Right renal pelvis (tissue), 4 donors: ENCODE measurements around the gene MR1. TPM values are rescaled to one million over a fixed set of nuclear protein-coding genes. Genes with fewer than 3 reads are reported as not detected.
"Not testable (repeated sequence)": the region's sequence is repeated elsewhere in the genome, so short reads cannot be mapped to it uniquely, and the experiment has no call there.

ENCODE experiments used
- DNase-seq, 4 donors: peaks; one replicate each; pipeline ENCODE4 v3.0.0-alpha.2; 2013; ENCODE audit warnings: low read depth in 4 of 4, low spot score in 3 of 4, missing footprints in 1 of 4
- polyA plus RNA-seq, 4 donors: library from polyadenylated mRNA; unstranded; fragments of 120-200 nt; gene quantifications; one replicate each; pipeline ENCODE4 v1.2.1, GENCODE V29; 2013; ENCODE audit not compliant: insufficient read length in 4 of 4

The MR1 gene
- polyA plus RNA-seq, 4 donors: 4.0 to 5.7 (median 5.3) TPM

GRCh38 chr1:181028196-181028595 lies 5.6 kb upstream of the MR1 start:
- no peak for DNase-seq

DNA sequence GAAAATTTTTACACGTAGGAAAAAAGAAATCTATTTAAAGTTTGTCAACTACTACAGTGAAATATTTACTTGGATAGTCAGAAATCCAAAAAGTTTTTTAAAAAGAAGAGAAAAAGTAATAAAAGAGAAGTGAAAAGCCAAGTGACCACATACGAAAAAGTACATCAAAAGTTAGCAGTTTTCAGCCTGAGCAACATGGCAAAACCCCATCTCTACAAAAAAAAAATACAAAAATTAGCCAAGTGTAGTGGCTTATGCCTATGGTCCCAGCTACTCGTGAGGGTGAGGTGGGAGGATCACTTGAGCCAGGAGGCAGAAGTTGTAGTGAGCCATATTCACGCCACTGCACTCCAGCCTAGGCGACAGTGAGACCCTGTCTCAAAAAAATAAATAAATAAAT lies 5.2 kb upstream of the MR1 start:
- DNase-seq: no peak

DNA sequence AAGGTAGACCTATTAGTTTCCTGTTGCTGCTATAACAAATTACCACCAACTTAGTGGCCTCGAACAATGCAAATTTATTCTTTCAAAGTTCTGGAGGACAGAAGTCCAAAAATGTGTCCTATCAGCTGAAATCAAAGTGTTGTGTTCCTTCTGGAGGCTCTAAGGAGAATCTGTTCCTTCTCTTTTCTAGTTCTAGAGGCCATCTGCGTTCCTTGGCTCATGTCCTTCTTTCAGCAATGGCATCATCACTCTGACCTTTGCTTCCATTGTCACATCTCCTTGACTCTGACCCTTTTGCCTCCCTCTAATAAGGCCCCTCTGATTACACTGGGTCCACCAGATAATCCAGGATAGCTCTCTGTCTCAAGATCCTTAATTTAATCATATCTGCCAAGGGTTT lies 1.2 kb upstream of the MR1 start:
- no peak for DNase-seq

DNA sequence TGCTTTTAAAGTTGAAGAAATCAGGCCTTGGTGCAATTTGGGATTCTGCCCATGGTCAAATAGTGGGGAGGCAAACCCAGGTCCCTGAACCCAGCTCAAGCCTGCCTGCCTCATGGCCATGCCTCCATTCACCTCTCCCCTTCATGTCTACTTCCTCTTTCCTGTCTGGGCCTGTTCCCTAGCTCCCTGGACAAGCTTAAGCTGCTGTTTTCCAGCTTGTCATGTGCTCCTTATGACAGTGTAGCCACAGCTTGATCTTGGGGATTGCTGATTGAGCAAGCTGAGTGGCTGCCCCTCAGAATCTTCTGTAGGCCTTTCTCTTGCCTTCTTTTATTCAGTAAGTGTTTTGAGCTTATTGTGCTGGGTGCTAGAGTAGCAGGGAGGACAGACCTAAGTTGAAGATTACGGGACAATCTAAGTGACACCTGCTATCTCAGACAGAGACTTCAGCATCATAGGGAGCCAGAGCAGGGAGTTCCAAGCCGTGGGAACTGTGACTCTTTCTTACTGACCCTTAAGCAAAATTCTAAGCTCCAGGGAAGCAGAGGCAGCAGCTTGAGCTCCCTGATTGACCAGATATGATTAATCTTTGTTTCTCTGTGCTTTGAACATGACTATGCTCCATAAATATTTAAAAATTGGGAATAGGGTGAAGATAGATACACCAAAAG lies 520 bp upstream of the MR1 start:
- DNase-seq: peak in 1 of 4 donors; percentile 34

DNA sequence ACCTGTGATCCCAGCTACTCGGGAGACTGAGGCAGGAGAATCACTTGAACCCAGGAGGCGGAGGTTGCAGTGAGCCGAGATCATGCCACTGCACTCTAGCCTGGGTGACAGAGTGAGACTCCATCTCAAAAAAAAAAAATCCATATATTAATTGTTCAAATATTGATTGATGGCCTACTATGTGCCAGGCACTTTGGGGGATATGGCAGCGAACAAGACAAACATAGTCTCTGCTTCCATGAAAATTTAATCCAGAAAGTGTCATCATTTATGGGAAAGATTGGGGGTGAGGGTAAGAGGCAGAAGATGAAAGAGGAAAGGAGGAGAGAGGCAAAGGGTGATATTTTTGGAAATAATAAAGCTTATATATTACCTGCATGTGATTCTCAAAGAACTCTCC lies 1.4 kb downstream of the MR1 start:
- DNase-seq: not testable (repeated sequence)

- no peak for DNase-seq
Observed at GRCh38 chr1:181036107-181036836, 2.5 kb downstream of the MR1 start.

GRCh38 chr1:181037386-181037785 lies 3.6 kb downstream of the MR1 start:
- DNase-seq: no peak

GRCh38 chr1:181038399-181038873 lies 4.7 kb downstream of the MR1 start:
- peak in 1 of 4 donors; percentile 28 for DNase-seq

DNA sequence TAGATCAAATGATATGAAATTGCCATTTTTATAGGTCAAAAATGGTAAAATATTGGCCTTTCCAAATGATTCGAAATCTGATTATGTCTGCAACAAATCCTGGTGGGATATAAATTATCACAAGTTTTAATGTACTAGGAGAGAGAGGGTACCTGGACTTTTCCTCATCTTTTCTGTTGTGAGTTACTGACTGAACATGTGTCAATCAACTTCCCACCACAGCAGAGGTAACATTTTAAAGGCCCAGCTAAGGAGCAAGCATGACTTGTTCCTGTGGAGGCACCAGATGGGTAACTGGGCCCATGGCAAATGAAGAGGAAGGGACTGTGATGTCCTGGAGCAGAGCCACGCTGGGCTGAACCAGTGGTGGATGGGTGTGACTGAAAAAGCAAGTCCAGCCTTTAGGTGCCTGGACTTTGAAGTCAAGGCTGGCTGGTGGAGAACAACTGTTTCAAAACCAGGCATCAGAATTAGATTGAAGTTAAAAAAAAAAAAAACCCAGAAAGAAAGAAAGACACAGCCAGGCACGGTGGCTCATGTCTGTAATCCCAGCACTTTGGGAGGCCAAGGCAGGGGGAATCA lies 6.6 kb downstream of the MR1 start:
- no peak for DNase-seq

DNA sequence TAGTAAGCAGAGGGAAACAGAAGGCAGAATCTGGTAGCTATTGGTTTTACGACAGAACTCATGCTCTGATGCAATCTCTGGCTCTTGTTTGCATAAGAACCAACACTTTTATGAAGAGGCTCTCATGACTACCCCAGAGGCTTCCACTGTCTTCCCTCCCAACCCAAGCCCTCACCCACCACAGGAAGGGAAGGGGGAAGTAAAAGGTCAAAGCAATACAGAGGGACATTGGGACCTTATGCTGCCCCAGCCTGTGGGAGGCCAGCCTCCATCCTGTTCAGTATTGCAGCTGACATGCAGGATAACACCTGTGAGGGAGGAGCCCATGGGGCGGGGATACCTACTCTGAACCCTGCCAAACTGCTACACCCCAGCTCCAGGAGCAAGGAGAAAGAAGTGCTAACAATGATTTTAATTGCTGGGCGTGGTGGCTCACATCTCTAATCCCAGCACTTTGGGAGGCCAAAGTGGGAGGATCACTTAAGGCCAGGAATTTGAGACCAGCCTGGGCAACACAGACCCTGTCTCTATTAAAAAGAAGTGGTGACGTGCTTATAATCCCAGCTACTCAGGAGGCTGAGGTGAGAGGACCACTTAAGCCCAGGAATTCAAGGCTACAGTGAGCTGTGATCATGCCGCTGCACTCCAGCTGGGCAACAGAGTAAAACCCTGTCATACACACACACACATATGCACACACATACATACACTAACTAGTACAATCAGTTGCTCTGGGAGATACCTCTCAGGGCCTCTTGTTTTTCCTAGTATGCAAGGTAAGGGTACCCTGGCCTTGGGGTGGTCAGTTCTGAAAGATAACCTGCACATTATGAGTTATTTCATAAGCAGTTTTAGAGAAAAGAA lies 9.5 kb downstream of the MR1 start:
- no peak for DNase-seq

- DNase-seq: no peak
Observed at GRCh38 chr1:181044449-181044966, 10.7 kb downstream of the MR1 start.

DNA sequence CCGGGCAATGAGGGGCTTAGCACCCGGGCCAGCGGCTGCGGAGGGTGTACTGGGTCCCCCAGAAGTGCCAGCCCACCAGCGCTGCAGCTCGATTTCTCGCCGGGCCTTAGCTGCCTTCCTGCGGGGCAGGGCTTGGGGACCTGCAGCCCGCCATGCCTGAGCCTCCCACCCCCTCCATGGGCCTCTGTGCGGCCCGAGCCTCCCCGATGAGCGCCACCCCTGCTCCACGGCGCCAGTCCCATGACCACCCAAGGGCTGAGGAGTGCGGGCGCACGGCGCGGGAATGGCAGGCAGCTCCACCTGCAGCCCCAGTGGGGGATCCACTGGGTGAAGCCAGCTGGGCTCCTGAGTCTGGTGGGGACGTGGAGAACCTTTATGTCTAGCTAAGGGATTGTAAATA lies 12.2 kb downstream of the MR1 start:
- not testable (repeated sequence) for DNase-seq

GRCh38 chr1:181049378-181049777 lies 15.6 kb downstream of the MR1 start:
- DNase-seq: no peak

GRCh38 chr1:181050922-181051321 lies 17.1 kb downstream of the MR1 start:
- no peak for DNase-seq

DNA sequence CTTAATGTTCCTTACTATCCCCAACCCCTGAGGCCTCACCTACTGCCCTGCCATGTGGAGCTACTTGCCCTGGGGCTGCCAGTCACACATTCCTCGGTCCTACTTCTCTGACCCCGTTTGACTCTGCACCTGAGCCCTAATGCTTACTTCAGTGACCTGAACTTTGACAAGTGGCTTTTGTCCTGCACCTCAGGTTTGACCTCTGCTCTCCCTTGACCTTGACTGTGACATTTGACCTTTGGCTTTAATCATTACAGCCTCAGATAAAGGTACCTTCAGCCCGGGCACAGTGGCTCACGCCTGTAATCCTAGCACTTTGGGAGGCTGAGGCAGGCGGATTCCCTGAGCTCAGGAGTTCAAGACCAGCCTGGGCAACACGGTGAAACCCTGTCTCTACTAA lies 22.8 kb downstream of the MR1 start:
- no peak for DNase-seq

GRCh38 chr1:181057079-181057478 lies 23.3 kb downstream of the MR1 start:
- no peak for DNase-seq

GRCh38 chr1:181059435-181059834 lies 25.7 kb downstream of the MR1 start:
- DNase-seq: no peak

DNA sequence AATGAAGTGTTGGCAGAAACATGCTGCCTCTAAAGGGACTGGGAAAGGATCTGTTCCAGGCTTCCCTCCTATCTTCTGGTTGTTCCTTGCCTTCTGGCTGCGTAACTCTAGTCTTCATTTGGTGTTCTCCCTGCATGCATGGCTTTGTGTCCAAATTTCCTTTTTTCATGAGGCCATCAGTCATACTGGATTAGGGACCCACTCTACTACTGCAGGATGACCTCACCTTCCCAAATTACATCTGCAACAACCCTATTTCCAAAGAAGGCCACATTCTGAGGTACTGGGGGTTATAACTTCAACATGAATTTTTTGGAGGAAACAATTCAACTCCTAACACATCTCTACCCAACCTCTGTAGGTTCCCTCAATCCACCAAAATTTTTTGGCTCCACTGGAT lies 26.3 kb downstream of the MR1 start:
- no peak for DNase-seq

- not testable (repeated sequence) for DNase-seq
Observed at GRCh38 chr1:181060947-181061346, 27.2 kb downstream of the MR1 start.

DNA sequence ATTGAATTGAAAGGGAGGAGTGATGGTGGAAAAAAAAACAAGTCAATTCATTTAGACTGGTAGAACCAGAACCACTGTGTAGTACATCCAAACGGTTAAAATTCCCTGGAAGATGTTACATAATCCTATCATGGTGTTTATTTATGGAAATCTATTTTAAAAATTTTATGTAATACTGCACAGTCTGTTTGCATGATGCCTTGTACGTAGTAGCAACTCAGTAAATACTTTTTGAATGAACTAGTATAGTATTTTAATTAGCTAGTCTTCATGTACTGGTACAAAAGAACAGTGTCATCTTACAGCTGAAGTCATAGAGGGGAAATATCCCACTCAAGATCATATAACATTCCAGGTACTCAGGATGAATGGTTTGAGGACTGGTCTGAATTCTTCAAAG lies 27.7 kb downstream of the MR1 start:
- no peak for DNase-seq
